ENCODE results near the gene ZFAND2A.
"Not testable (repeated sequence)": the region's sequence is repeated elsewhere in the genome, so short reads cannot be mapped to it uniquely, and the experiment has no call there.

The ZFAND2A gene

GRCh38 chr7:1122832-1123501, 37.0 kb downstream of the ZFAND2A start:
- no peak for DNase-seq (ENCODE audit: low read depth)

GRCh38 chr7:1121886-1122831, 37.8 kb downstream of the ZFAND2A start:
- no peak for DNase-seq (ENCODE audit: low read depth)

- DNase-seq (ENCODE audit: low read depth): no peak
Observed at GRCh38 chr7:1121476-1121875, 38.5 kb downstream of the ZFAND2A start.

GRCh38 chr7:1120791-1121190, 39.2 kb downstream of the ZFAND2A start:
- no peak for DNase-seq (ENCODE audit: low read depth)

GRCh38 chr7:1119201-1119600, 40.8 kb downstream of the ZFAND2A start:
- no peak for DNase-seq (ENCODE audit: low read depth)

GRCh38 chr7:1117321-1117928, 42.6 kb downstream of the ZFAND2A start:
- DNase-seq (ENCODE audit: low read depth): no peak

GRCh38 chr7:1116383-1117008, 43.5 kb downstream of the ZFAND2A start:
- not testable (repeated sequence) for DNase-seq (ENCODE audit: low read depth)

- not testable (repeated sequence) for DNase-seq (ENCODE audit: low read depth)
Observed at GRCh38 chr7:1115171-1116045, 44.6 kb downstream of the ZFAND2A start.

- no peak for DNase-seq (ENCODE audit: low read depth)
Observed at GRCh38 chr7:1114505-1114904, 45.5 kb downstream of the ZFAND2A start.

GRCh38 chr7:1114088-1114487, 45.9 kb downstream of the ZFAND2A start:
- DNase-seq (ENCODE audit: low read depth): no peak

- DNase-seq (ENCODE audit: low read depth): no peak
Observed at GRCh38 chr7:1113548-1113885, 46.5 kb downstream of the ZFAND2A start.

GRCh38 chr7:1112625-1113547, 47.1 kb downstream of the ZFAND2A start:
- no peak for DNase-seq (ENCODE audit: low read depth)

GRCh38 chr7:1112109-1112508, 47.9 kb downstream of the ZFAND2A start:
- no peak for DNase-seq (ENCODE audit: low read depth)

GRCh38 chr7:1111156-1111555, 48.8 kb downstream of the ZFAND2A start:
- DNase-seq (ENCODE audit: low read depth): no peak

- no peak for DNase-seq (ENCODE audit: low read depth)
Observed at GRCh38 chr7:1110358-1110757, 49.6 kb downstream of the ZFAND2A start.

GRCh38 chr7:1109581-1110310, 50.2 kb downstream of the ZFAND2A start:
- DNase-seq (ENCODE audit: low read depth): no peak

- no peak for DNase-seq (ENCODE audit: low read depth)
Observed at GRCh38 chr7:1108264-1108920, 51.6 kb downstream of the ZFAND2A start.

- DNase-seq (ENCODE audit: low read depth): no peak
Observed at GRCh38 chr7:1106793-1107421, 53.1 kb downstream of the ZFAND2A start.
